GM15510 (cell line): ENCODE measurements around the gene PLCH1.

Source experiments
- POLR2A ChIP-seq: IDR thresholded peaks from 3 replicates; pipeline ENCODE4 v1.6.1; 2011; ENCODE audit warnings: borderline replicate concordance; ENCODE audit not compliant: insufficient read length; ENCODE audit errors: extremely low read depth

Gene PLCH1

GRCh38 chr3:155646669-155647068 lies 98.2 kb downstream of the PLCH1 start:
- TF ChIP-seq POLR2A = no peak

GRCh38 chr3:155646128-155646527 lies 98.7 kb downstream of the PLCH1 start:
- TF ChIP-seq POLR2A = no peak

- TF ChIP-seq POLR2A = no peak
These were observed 101.2 kb downstream of the PLCH1 start for GRCh38 chr3:155643581-155644165.

GRCh38 chr3:155641956-155642355 lies 102.9 kb downstream of the PLCH1 start:
- no peak for TF ChIP-seq POLR2A

- no peak for TF ChIP-seq POLR2A
These were observed 104.8 kb downstream of the PLCH1 start for GRCh38 chr3:155640098-155640497.

- no peak for TF ChIP-seq POLR2A
These were observed 105.3 kb downstream of the PLCH1 start for GRCh38 chr3:155639462-155640055.

GRCh38 chr3:155637567-155637966 lies 107.3 kb downstream of the PLCH1 start:
- TF ChIP-seq POLR2A = no peak

GRCh38 chr3:155635056-155635455 lies 109.8 kb downstream of the PLCH1 start:
- TF ChIP-seq POLR2A = no peak

GRCh38 chr3:155634121-155634719 lies 110.7 kb downstream of the PLCH1 start:
- no peak for TF ChIP-seq POLR2A

- no peak for TF ChIP-seq POLR2A
These were observed 113.4 kb downstream of the PLCH1 start for GRCh38 chr3:155631323-155632019.

- TF ChIP-seq POLR2A = no peak
These were observed 115.3 kb downstream of the PLCH1 start for GRCh38 chr3:155629556-155629955.

- TF ChIP-seq POLR2A = no peak
These were observed 115.8 kb downstream of the PLCH1 start for GRCh38 chr3:155629056-155629455.

GRCh38 chr3:155619118-155619915 lies 125.6 kb downstream of the PLCH1 start:
- TF ChIP-seq POLR2A = no peak

- no peak for TF ChIP-seq POLR2A
These were observed 126.3 kb downstream of the PLCH1 start for GRCh38 chr3:155618543-155618942.

GRCh38 chr3:155617346-155617925 lies 127.4 kb downstream of the PLCH1 start:
- no peak for TF ChIP-seq POLR2A

- TF ChIP-seq POLR2A = no peak
These were observed 133.4 kb downstream of the PLCH1 start for GRCh38 chr3:155611456-155611855.

GRCh38 chr3:155609586-155609985 lies 135.3 kb downstream of the PLCH1 start:
- no peak for TF ChIP-seq POLR2A
